ENCODE results near the gene KRTAP17-1. TPM values are rescaled to one million over a fixed set of nuclear protein-coding genes. Genes with fewer than 3 reads are reported as not detected.

The KRTAP17-1 gene
- total RNA-seq, 1 experiment from 2014 or later: not detected

- Histone ChIP-seq H3K27me3 (replicated peaks; ENCODE audit: control insufficient read depth, insufficient read depth, low read length) (no peaks in the 10 kb centered on the region), H3K9me3 (no peaks in the 10 kb centered on the region), H3K36me3 (ENCODE audit: control insufficient read depth, insufficient read depth, low read length) (no peaks in the 10 kb centered on the region), H3K4me1 (no peaks in the 10 kb centered on the region), H3K4me3 (ENCODE audit: low read depth, low read length) (no peak overlapping the region)
- H3K36me3 Mint-ChIP-seq (ENCODE audit: insufficient read depth, unreplicated experiment): no peaks in the 10 kb centered on the region
- ChIA-PET POLR2A (no interaction called here), CTCF (no interaction called here)
- intact Hi-C loops (cut with micrococcal nuclease; ENCODE audit: unreplicated experiment): no loop called here
- no peaks in the 10 kb centered on the region for H3K4me1 Mint-ChIP-seq (ENCODE audit: low read depth, unreplicated experiment)
- H3K4me3 Mint-ChIP-seq (ENCODE audit: unreplicated experiment): no peak overlapping the region
- no TSS peak for BruUV-seq (replicated peaks)
- no peak for TF ChIP-seq CTCF (IDR thresholded peaks at IDR 0.05; ENCODE audit: insufficient read depth in 1 of 2, low read depth in 1 of 2, low read length in 1 of 2, severe bottlenecking in 1 of 2, unreplicated experiment in 1 of 2)
- H3K27ac Mint-ChIP-seq (ENCODE audit: unreplicated experiment): no peak overlapping the region
- no peaks in the 10 kb centered on the region for H3K27me3 Mint-ChIP-seq (ENCODE audit: insufficient read depth, unreplicated experiment)
- no peak for DNase-seq
- peaks cover 10% of the 10 kb centered on the region for H3K9me3 Mint-ChIP-seq (ENCODE audit: unreplicated experiment)
Observed at GRCh38 chr17:41339571-41340172, 24.2 kb upstream of the KRTAP17-1 start.

- H3K4me3 Mint-ChIP-seq (ENCODE audit: unreplicated experiment): no peak overlapping the region
- intact Hi-C loops (cut with micrococcal nuclease; ENCODE audit: unreplicated experiment): no loop called here
- Histone ChIP-seq H3K4me3 (ENCODE audit: low read depth, low read length) (no peak overlapping the region), H3K36me3 (ENCODE audit: control insufficient read depth, insufficient read depth, low read length) (no peaks in the 10 kb centered on the region), H3K27me3 (replicated peaks; ENCODE audit: control insufficient read depth, insufficient read depth, low read length) (no peaks in the 10 kb centered on the region), H3K4me1 (no peaks in the 10 kb centered on the region), H3K9me3 (no peaks in the 10 kb centered on the region)
- H3K27ac Mint-ChIP-seq (ENCODE audit: unreplicated experiment): no peak overlapping the region
- H3K27me3 Mint-ChIP-seq (ENCODE audit: insufficient read depth, unreplicated experiment): no peaks in the 10 kb centered on the region
- H3K9me3 Mint-ChIP-seq (ENCODE audit: unreplicated experiment): peaks cover 10% of the 10 kb centered on the region
- CTCF ChIA-PET: no interaction called here
- TF ChIP-seq CTCF (IDR thresholded peaks at IDR 0.05; ENCODE audit: insufficient read depth in 1 of 2, low read depth in 1 of 2, low read length in 1 of 2, severe bottlenecking in 1 of 2, unreplicated experiment in 1 of 2): no peak
- H3K4me1 Mint-ChIP-seq (ENCODE audit: low read depth, unreplicated experiment): no peaks in the 10 kb centered on the region
- no peaks in the 10 kb centered on the region for H3K36me3 Mint-ChIP-seq (ENCODE audit: insufficient read depth, unreplicated experiment)
- no peak for DNase-seq
- no TSS peak for BruUV-seq (replicated peaks)
- POLR2A ChIA-PET: no interaction called here
Observed at GRCh38 chr17:41338961-41339485, 23.5 kb upstream of the KRTAP17-1 start.

GRCh38 chr17:41335747-41336146 lies 20.2 kb upstream of the KRTAP17-1 start:
- no peaks in the 10 kb centered on the region for H3K4me1 ChIP-seq
- POLR2A ChIA-PET: no interaction called here

More at GRCh38 chr17:41335747-41336146, 20.2 kb upstream of the KRTAP17-1 start:
- Histone ChIP-seq H3K9me3 (no peaks in the 10 kb centered on the region), H3K36me3 (ENCODE audit: control insufficient read depth, insufficient read depth, low read length) (no peaks in the 10 kb centered on the region), H3K4me3 (ENCODE audit: low read depth, low read length) (no peak overlapping the region), H3K27me3 (replicated peaks; ENCODE audit: control insufficient read depth, insufficient read depth, low read length) (no peaks in the 10 kb centered on the region)
- no TSS peak for BruUV-seq (replicated peaks)
- Mint-ChIP-seq H3K36me3 (ENCODE audit: insufficient read depth, unreplicated experiment) (no peaks in the 10 kb centered on the region), H3K4me1 (ENCODE audit: low read depth, unreplicated experiment) (no peaks in the 10 kb centered on the region), H3K27ac (ENCODE audit: unreplicated experiment) (no peak overlapping the region), H3K4me3 (ENCODE audit: unreplicated experiment) (no peak overlapping the region), H3K27me3 (ENCODE audit: insufficient read depth, unreplicated experiment) (no peaks in the 10 kb centered on the region), H3K9me3 (ENCODE audit: unreplicated experiment) (no peaks in the 10 kb centered on the region)
- TF ChIP-seq CTCF (IDR thresholded peaks at IDR 0.05; ENCODE audit: insufficient read depth in 1 of 2, low read depth in 1 of 2, low read length in 1 of 2, severe bottlenecking in 1 of 2, unreplicated experiment in 1 of 2): no peak
- intact Hi-C loops (cut with micrococcal nuclease; ENCODE audit: unreplicated experiment): no loop called here
- DNase-seq: no peak
- CTCF ChIA-PET: no interaction called here

Measured in Caco-2 (cell line).